ENCODE data around the gene MGA.

MGA gene

GRCh38 chr15:41660235-41661077 lies at the start of gene MGA:
Gene MGA (plus strand): TSS chr15:41660405.
- DNase-seq = peak; percentile 65

GRCh38 chr15:41620536-41621199 lies 39.5 kb upstream of the MGA start:
- DNase-seq = no peak

GRCh38 chr15:41621200-41622193 lies 38.7 kb upstream of the MGA start:
- DNase-seq = peak; percentile 72

- no peak for DNase-seq
Observed at GRCh38 chr15:41622901-41623300, 37.3 kb upstream of the MGA start.

- no peak for DNase-seq
Observed at GRCh38 chr15:41627203-41627602, 33.0 kb upstream of the MGA start.

- no peak for DNase-seq
Observed at GRCh38 chr15:41629463-41629862, 30.7 kb upstream of the MGA start.

GRCh38 chr15:41629883-41630282 lies 30.3 kb upstream of the MGA start:
- DNase-seq = no peak

- no peak for DNase-seq
Observed at GRCh38 chr15:41630616-41631217, 29.5 kb upstream of the MGA start.

- no peak for DNase-seq
Observed at GRCh38 chr15:41631880-41632470, 28.2 kb upstream of the MGA start.

GRCh38 chr15:41633609-41634008 lies 26.6 kb upstream of the MGA start:
- DNase-seq = no peak

- DNase-seq = no peak
Observed at GRCh38 chr15:41634072-41634626, 26.1 kb upstream of the MGA start.

- DNase-seq = no peak
Observed at GRCh38 chr15:41637086-41637485, 23.1 kb upstream of the MGA start.

GRCh38 chr15:41640985-41641384 lies 19.2 kb upstream of the MGA start:
- DNase-seq = no peak

GRCh38 chr15:41647262-41647661 lies 12.9 kb upstream of the MGA start:
- DNase-seq = no peak

- DNase-seq = no peak
Observed at GRCh38 chr15:41648097-41648496, 12.1 kb upstream of the MGA start.

- DNase-seq = no peak
Observed at GRCh38 chr15:41648770-41649169, 11.4 kb upstream of the MGA start.

GRCh38 chr15:41650806-41651205 lies 9.4 kb upstream of the MGA start:
- no peak for DNase-seq

GRCh38 chr15:41651373-41651772 lies 8.8 kb upstream of the MGA start:
- DNase-seq = no peak

- DNase-seq = no peak
Observed at GRCh38 chr15:41653760-41654159, 6.4 kb upstream of the MGA start.

- DNase-seq = no peak
Observed at GRCh38 chr15:41655716-41656115, 4.5 kb upstream of the MGA start.

GRCh38 chr15:41656188-41656587 lies 4.0 kb upstream of the MGA start:
- no peak for DNase-seq

- DNase-seq = no peak
Observed at GRCh38 chr15:41658689-41659088, 1.5 kb upstream of the MGA start.
